PC-3 (cell line): ENCODE data around the gene DNM1L.

Source experiments
- CTCF ChIP-seq: fragments of 300-600 bp; sonication (generic); conservative IDR thresholded peaks from 2 replicates; pipeline ENCODE4 v1.5.1; 2017; ENCODE audit warnings: antibody characterized with exemption, low read depth, mild to moderate bottlenecking, low read length
- EZH2 ChIP-seq: fragments of 300-600 bp; sonication (generic); IDR thresholded peaks from one replicate; pipeline ENCODE4 v1.6.1; 2017; ENCODE audit warnings: antibody characterized with exemption, mild to moderate bottlenecking, low read length; ENCODE audit not compliant: unreplicated experiment
- EZH2phosphoT487 ChIP-seq: fragments of 300-600 bp; sonication (generic); IDR thresholded peaks from 2 replicates; pipeline ENCODE4 v1.6.1; 2018; ENCODE audit warnings: mild to moderate bottlenecking, antibody characterized with exemption, low read length, borderline replicate concordance

- no peak for TF ChIP-seq CTCF
- no peak for TF ChIP-seq EZH2
- TF ChIP-seq EZH2phosphoT487, result no peak
Measured at GRCh38 chr12:32659908-32660440, 19.1 kb upstream of the DNM1L start.
